Measurements from ENCODE around the gene BRSK2.
A peak's percentile ranks its signal among the peaks of the same experiment; 100 is the strongest.

BRSK2 gene

DNA sequence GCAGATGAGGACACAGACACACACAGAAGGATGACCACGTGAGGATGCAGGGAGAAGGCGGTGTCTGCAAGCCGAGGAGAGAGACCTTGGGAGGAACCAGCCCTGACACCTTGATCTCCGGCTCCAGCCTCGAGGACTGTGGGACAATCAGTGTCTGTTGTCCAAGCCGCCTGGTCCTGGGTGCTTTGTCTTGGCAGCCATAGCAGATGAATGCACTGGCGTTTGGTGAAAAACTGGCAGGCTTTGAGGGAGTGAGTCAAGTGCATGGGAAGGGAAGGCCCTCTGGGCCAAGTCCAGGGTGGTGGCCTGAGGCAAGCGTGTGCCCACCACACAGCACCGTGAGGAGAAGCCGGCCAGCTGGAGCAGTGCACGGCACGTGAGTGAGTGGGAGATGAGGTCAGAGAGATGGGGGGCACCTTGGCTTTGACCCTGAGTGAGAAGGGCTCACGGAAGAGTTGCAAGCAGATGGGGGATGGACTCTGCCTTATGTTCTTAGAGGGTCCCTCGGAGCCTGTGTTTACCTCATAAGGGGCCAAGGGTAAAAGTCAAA lies 12.4 kb upstream of the BRSK2 start:
- no peak for DNase-seq

GRCh38 chr11:1381793-1382425 lies 7.8 kb upstream of the BRSK2 start:
- DNase-seq, result no peak

DNA sequence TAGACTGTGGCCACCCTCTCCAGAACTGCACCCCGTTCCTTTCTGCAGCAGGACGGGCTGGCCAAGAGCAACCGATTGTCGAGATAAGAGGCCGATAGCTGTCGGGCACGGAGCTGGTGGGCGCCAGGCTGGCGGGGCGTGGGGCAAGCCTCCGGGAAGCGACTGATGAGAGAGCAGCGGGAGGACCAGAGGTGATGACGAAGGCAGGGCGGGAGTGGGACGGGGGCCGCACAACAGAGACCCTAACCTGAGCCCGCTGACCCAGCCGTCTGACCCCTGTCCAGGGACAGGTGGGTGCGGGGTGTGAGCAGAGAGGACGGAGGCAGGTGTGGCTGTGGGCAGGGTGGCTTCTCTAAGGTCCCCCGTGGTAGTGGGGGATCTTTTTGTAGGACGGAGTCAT lies 7.3 kb upstream of the BRSK2 start:
- DNase-seq, result no peak

DNA sequence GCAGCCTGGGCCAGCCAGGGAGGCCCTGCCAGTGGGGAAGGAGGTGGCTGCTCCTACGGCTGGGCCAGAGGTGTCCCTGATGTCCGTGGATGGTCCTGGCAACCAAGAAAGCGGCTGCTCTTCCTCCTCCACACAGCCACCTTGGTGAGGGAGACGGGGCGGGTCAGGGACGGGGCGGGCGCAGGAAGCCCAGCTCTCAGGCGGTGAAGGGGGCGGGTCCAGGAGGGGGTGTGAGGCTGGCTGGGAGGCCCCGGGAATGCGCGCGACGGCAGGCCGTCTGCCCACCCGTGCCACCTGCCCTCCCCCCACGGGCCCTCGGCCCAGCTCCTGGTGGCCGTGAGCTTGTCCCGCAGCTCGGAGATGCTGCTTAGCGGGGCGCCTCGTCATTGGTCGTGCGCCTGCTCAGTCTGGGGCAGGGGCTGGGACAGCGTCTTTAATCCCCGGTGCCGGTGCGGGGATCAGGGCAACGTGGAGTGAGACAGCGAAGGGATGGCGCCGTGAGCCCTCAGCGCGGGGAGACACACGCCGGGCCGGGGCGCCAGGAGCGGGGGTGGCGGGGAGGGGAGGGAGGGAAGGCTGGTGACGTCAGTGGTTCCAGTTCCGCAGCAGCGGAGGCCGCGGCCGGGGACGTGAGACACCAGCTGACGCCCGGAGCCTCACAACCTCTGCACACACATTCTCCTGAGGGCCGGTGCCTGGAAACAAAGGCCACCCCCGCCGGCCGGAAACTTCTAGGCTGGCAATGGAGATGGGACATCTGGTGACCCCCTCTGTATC lies 6.7 kb upstream of the BRSK2 start:
- peak; percentile 42 for DNase-seq

- no peak for DNase-seq
Measured at GRCh38 chr11:1384199-1384970, 5.3 kb upstream of the BRSK2 start.

- DNase-seq, result no peak
Measured at GRCh38 chr11:1387521-1387920, 2.2 kb upstream of the BRSK2 start.

GRCh38 chr11:1387961-1388762 lies 1.6 kb upstream of the BRSK2 start:
- DNase-seq, result no peak

DNA sequence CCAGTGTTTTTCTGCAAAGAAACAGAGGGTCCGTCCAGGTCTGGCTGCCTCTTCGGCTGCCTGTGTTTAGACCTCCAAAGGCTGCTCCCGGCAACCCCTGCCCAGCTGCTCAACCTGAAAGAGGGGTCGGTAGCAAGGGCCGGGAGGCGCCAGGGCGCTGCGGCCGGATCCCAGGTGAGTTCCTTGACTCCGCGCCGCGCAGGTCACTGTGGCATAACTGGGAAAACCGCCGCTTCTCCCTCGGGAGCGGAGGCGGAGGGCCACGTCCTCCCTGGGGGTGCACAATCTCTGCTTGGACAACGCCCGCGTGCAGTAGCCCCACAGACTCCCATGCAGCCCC lies 1.0 kb upstream of the BRSK2 start:
- DNase-seq, result no peak

GRCh38 chr11:1389103-1389931 lies 417 bp upstream of the BRSK2 start:
- DNase-seq, result peak; percentile 91

DNA sequence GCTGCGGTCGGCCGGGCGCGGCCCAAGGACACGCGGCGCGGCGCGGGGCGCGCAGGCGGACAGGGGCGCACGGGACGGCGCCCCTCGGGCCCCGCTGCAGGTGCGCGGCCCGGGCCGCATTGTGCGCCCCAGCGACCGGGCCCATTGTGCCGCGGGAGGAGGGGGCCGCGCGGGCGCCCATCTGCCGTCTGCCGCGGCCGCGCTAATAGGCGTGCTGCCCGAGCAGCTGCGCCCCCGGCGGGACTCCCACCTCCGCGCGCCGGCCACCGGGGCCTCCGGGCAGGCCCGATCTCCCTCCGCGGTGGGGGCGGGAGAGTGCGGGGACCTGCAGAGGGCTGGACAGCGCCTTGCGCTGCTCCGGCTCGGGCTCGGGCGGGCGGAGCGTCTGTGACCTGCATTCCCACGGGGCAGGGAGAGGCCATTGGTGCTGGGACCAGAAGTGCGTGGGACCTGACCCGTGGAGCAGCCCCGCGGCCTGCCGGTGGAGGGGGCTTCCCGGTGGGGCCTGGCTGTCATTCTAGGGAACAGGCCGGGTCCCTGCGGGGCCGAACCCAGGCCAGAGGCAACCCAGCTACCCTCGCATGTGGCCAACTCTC lies 933 bp downstream of the BRSK2 start:
- DNase-seq, result no peak

GRCh38 chr11:1391165-1392075 lies 1.7 kb downstream of the BRSK2 start:
- DNase-seq, result no peak

DNA sequence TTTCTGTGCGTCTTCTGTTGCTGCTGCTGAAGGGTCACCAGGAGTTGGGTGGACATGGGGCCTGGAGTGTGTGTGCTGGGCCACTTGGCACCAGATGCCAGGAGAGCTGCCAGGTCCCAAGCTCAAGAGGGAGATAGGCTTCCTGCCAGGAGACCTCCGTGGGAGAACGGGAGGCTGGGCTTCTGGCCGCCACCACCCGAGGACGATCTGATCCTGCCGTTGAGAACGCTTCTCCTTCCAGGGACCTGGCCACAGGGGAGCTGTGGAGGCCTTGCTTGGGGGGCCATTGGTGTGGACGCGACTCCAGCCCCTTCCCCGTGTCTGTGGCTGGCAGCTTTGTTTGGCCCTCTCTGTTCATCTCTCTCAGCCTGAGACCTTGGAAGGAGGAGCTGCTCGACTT lies 2.4 kb downstream of the BRSK2 start:
- no peak for DNase-seq

DNA sequence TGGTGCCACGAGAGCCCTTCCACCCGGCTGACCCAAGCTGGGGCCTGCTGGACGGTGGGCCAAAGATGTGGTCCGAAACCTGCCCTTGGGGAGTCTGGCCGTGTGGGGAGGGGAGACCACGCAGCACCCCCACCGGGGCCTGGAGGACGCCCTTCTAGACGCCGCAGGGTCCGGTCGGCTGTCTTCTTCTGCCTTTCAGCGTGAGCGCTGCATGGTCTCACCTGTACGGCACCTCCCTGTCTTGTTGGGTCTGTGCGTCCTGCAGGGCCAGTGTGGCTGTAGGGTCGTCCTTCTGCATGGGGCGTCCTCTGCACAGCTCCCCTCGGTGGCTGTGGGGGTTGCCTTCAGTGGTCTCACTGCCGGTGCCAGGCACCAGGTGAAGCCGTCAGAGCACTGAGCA lies 2.8 kb downstream of the BRSK2 start:
- DNase-seq, result no peak

DNA sequence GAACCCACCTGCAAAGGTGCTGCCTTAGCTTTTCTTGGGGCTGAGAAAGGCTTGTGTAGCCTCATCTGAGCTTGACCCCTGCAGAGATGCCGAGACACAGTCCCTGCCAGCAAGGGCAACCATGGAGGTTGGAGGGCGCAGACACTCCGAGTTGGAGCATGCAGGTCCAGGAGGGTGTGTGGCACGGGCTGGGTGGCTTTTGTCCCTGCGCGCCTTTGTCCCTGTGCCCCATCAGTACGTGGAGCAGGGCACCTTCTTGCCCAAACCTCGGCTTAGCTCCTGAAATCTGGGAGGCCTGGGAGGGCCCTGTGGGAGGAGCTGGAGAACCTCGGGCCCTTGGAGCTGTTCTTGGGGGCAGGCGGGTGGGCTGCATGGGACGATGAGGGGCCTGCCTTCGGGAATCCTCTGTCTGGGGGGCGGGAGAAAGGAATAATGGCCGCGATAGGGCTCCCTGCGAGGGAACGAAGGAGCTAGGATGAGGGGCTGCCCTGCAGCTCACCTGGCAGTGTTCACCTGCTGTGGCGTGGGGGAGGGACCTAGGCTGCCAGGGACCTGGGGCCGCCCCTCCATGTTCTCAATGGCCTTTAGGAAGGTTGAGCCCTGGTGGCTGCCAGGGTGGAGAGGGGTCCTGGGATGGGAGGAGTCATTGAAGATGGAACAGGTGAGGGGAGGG lies 3.4 kb downstream of the BRSK2 start:
- DNase-seq, result no peak

GRCh38 chr11:1394936-1395772 lies 5.4 kb downstream of the BRSK2 start:
- DNase-seq, result no peak

- DNase-seq, result no peak
Measured at GRCh38 chr11:1395773-1396374, 6.1 kb downstream of the BRSK2 start.

DNA sequence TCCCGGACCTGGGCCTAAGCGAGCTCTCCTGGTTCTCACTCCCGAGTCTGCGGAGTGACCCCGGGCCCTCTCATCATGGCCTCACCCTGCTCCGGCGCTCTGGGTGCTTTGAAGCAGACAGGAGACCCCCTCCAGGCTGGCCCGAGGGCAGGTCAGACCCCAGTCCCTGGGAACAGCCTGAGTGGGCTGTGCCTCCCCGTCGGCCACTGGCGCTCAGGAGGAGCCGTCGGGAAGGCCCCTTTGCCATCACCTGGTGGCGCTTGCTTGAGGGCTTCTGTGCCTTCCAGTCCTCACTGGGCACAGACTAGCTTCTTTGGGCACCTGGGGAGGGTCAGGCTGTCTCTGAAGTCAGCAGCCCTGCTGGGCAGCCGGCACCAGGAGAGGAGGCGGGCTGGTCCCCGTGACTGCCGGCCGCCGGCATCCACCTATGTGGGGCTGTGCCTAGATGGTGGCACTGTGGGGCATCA lies 6.7 kb downstream of the BRSK2 start:
- no peak for DNase-seq

- DNase-seq, result no peak
Measured at GRCh38 chr11:1397146-1397861, 7.6 kb downstream of the BRSK2 start.

All from NCI-H226 (cell line).